Testis (tissue), 2 donors: ENCODE results near the gene PDPK1.

Experiments
- CTCF ChIP-seq, 3 experiments: fragments of 450-650 bp in 2 of 3; fragments of 200-600 bp in 1 of 3; sonication (generic) in 1 of 3; IDR thresholded peaks; one replicate each; pipeline ENCODE4 v1.5.1; 2016 to 2019; ENCODE audit warnings: antibody characterized with exemption in 3 of 3, mild to moderate bottlenecking in 2 of 3, moderate library complexity in 1 of 3
- POLR2A ChIP-seq: fragments of 450-650 bp; IDR thresholded peaks from one replicate; pipeline ENCODE4 v1.6.1; 2017; ENCODE audit warnings: antibody characterized with exemption, mild to moderate bottlenecking, moderate library complexity

- no peak for TF ChIP-seq POLR2A
- no peak for TF ChIP-seq CTCF (IDR thresholded peaks at IDR 0.05)
Measured at GRCh38 chr16:2609827-2610470, 72.1 kb downstream of the PDPK1 start.
